GM12878 (cell line): ENCODE results near the gene C12orf56. TPM values are rescaled to one million over a fixed set of nuclear protein-coding genes. Genes with fewer than 3 reads are reported as not detected.
A peak's percentile ranks its signal among the peaks of the same experiment; 100 is the strongest.

Source experiments
- CBX3 ChIP-seq: fragments of 200-600 bp; sonication (generic); IDR thresholded peaks from 2 replicates; pipeline ENCODE4 v1.6.1; 2016; ENCODE audit warnings: low read depth, borderline replicate concordance
- CREM ChIP-seq: IDR thresholded peaks from 2 replicates; pipeline ENCODE4 v1.6.1; 2014; ENCODE audit warnings: antibody characterized with exemption, low read depth
- EZH2 ChIP-seq: IDR thresholded peaks from 2 replicates; pipeline ENCODE4 v1.6.1; 2012; ENCODE audit warnings: low read depth, mild to moderate bottlenecking, control low read depth, inconsistent platforms, low read length, borderline replicate concordance; ENCODE audit not compliant: control insufficient read depth
- HDAC2 ChIP-seq: fragments of 200-600 bp; sonication (generic); IDR thresholded peaks from 2 replicates; pipeline ENCODE4 v1.6.1; 2017
- KAT2A ChIP-seq: conservative IDR thresholded peaks from 2 replicates; pipeline ENCODE4 v1.6.1; 2011; ENCODE audit warnings: low read depth, low read length; ENCODE audit not compliant: control insufficient read depth
- LARP7 ChIP-seq: fragments of 450-650 bp; IDR thresholded peaks from 2 replicates; pipeline ENCODE4 v1.6.1; 2017; ENCODE audit warnings: mild to moderate bottlenecking
- MTA2 ChIP-seq: fragments of 450-650 bp; IDR thresholded peaks from 2 replicates; pipeline ENCODE4 v1.6.1; 2016; ENCODE audit warnings: low read depth, mild to moderate bottlenecking, moderate library complexity
- MYB ChIP-seq: fragments of 150-350 bp; IDR thresholded peaks from 2 replicates; pipeline ENCODE4 v1.6.1; 2014; ENCODE audit warnings: mild to moderate bottlenecking, low read depth, low read length, borderline replicate concordance
- NFYB ChIP-seq: IDR thresholded peaks from 2 replicates; pipeline ENCODE4 v1.6.1; 2011; ENCODE audit warnings: low read depth, mild to moderate bottlenecking, low read length, improper control_type of control experiment, moderate library complexity; ENCODE audit not compliant: insufficient read depth
- POLR2AphosphoS2 ChIP-seq: IDR thresholded peaks from 2 replicates; pipeline ENCODE4 v1.6.1; 2011; ENCODE audit warnings: low read depth, mild to moderate bottlenecking, low read length, improper control_type of control experiment, moderate library complexity
- POU2F2 ChIP-seq: IDR thresholded peaks from 3 replicates; pipeline ENCODE4 v1.6.1; 2011; ENCODE audit warnings: low read depth, mild to moderate bottlenecking, low read length, borderline replicate concordance
- RAD51 ChIP-seq: fragments of 450-650 bp; IDR thresholded peaks from 2 replicates; pipeline ENCODE4 v1.6.1; 2016; ENCODE audit warnings: moderate library complexity, mild to moderate bottlenecking, inconsistent platforms
- SIN3A ChIP-seq: IDR thresholded peaks from 2 replicates; pipeline ENCODE4 v1.6.1; 2012; ENCODE audit warnings: low read depth, low read length, improper control_type of control experiment
- SIX5 ChIP-seq: IDR thresholded peaks from 2 replicates; pipeline ENCODE4 v1.6.1; 2011; ENCODE audit warnings: mild to moderate bottlenecking, low read depth, low read length, moderate library complexity; ENCODE audit not compliant: severe bottlenecking
- SMARCA5 ChIP-seq: fragments of 450-650 bp; IDR thresholded peaks from 2 replicates; pipeline ENCODE4 v1.6.1; 2017; ENCODE audit warnings: mild to moderate bottlenecking
- SRF ChIP-seq, 2 experiments: IDR thresholded peaks; 2 replicates each; pipeline ENCODE4 v1.6.1; 2011; ENCODE audit warnings: low read depth in 2 of 2, low read length in 2 of 2, mild to moderate bottlenecking in 1 of 2, moderate library complexity in 1 of 2
- STAT1 ChIP-seq: fragments of 450-650 bp; conservative IDR thresholded peaks from 2 replicates; pipeline ENCODE4 v1.6.1; 2014; ENCODE audit warnings: antibody characterized with exemption, mild to moderate bottlenecking
- TCF12 ChIP-seq: IDR thresholded peaks from 2 replicates; pipeline ENCODE4 v1.6.1; 2011; ENCODE audit warnings: low read depth, mild to moderate bottlenecking, low read length
- YY1 ChIP-seq: IDR thresholded peaks from 2 replicates; pipeline ENCODE4 v1.6.1; 2011; ENCODE audit warnings: low read depth, mild to moderate bottlenecking, low read length
- ZZZ3 ChIP-seq: IDR thresholded peaks from 2 replicates; pipeline ENCODE4 v1.6.1; 2011; ENCODE audit warnings: low read depth; ENCODE audit not compliant: control insufficient read depth, insufficient read length
- polyA plus RNA-seq, 11 experiments: library from polyadenylated mRNA; depleted of rRNA in 4 of 11; unstranded in 6 of 11; stranded (reverse) in 5 of 11; fragments of >200 nt; fragmentation: Nextera tagmentation in 4 of 11; fragmentation: Illumina TruSeq in 1 of 11; extraction: Ambion mirVana in 4 of 11; extraction: Trizol in 1 of 11; gene quantifications; 1 replicate in 1 of 11; 2 replicates in 10 of 11; pipeline versions ENCODE4 v1.2.1 to v1.2.3, GENCODE V29; 2011 to 2016; ENCODE audit warnings: inconsistent platforms in 2 of 11, missing spikeins in 2 of 11, low read depth in 1 of 11
- total RNA-seq, 4 experiments: library from RNA; depleted of rRNA in 3 of 4; stranded (reverse); fragments of >200 nt in 3 of 4; fragmentation: Illumina TruSeq in 1 of 4; extraction: Trizol in 1 of 4; gene quantifications; 2 replicates each; pipeline versions ENCODE4 v1.2.1 to v1.2.3, GENCODE V29; 2013 to 2021
- TF ChIP-seq, protein P1 (sequence below), 3 experiments: IDR thresholded peaks in 2 of 3; conservative IDR thresholded peaks in 1 of 3; 2 replicates each; pipeline ENCODE4 v1.5.1; 2011; ENCODE audit warnings: low read depth in 3 of 3, low read length in 3 of 3, mild to moderate bottlenecking in 3 of 3, control low read depth in 2 of 3, moderate library complexity in 2 of 3, inconsistent platforms in 1 of 3, mixed read lengths in 1 of 3; ENCODE audit not compliant: control insufficient read depth in 2 of 3, insufficient read depth in 1 of 3; ENCODE audit errors: extremely low read depth in 1 of 3
- TF ChIP-seq, protein P2 (sequence below): fragments of 450-650 bp; IDR thresholded peaks from 2 replicates; pipeline ENCODE4 v1.6.1; 2014; ENCODE audit warnings: mild to moderate bottlenecking
- TF ChIP-seq, protein P3 (sequence below): fragments of 450-650 bp; formaldehyde crosslinking; IDR thresholded peaks from 2 replicates; pipeline ENCODE4 v1.4.0; 2022; ENCODE audit warnings: mild to moderate bottlenecking, moderate library complexity

Gene C12orf56
- total and polyA plus RNA-seq, 10 of the 15 experiments (the other 5 are each of a cell fraction or from before 2014, with no cell fraction given): not detected

DNA sequence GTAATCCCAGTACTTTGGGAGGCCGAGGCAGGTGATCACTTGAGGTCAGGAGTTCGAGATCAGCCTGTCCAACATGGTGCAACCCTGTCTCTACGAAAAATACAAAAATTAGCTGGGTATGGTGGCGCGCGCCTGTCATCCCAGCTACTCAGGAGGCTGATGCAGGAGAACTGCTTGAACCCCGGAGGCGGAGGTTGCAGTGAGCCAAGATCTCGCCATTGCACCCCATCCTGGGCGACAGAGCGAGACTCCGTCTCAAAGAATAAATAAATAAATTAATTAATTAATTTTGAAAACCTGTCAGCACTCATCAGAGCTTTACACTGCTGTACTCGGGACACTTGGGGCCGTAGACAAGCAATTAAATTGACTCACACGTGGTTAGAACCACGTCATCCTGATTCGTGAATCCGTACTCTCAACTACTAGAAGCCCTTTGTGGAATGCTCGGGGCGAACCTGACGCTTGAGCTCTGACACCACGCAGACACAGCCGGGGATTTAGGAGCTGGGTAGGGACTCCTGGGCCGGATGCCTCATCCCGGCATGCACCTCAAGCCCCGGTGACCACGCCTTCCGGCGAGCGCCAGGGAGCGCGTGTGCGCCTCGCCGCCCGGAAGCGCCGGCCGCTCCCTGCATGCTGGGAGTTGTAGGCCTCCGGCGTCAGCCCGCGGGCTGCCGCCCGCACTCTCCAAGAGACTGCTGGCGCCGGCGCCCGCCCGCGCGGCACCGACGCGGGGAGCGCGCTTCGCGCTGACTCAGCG is 13.3 kb upstream of the C12orf56 start, which contains the start of gene XPOT (continued):
- peak; percentile 29; the same call in 1 of the 2 replicates for TF ChIP-seq RAD51
- no peak for TF ChIP-seq NFYB
- no peak for TF ChIP-seq SIN3A
- TF ChIP-seq SRF (IDR thresholded peaks at IDR 0.05; ENCODE audit: low read depth in 2 of 2, low read length in 2 of 2): 0 out of 4 replicates have a peak, but pooled peaks of 1 of the 2 experiments have one; percentile 9
- TF ChIP-seq, protein P1, sequence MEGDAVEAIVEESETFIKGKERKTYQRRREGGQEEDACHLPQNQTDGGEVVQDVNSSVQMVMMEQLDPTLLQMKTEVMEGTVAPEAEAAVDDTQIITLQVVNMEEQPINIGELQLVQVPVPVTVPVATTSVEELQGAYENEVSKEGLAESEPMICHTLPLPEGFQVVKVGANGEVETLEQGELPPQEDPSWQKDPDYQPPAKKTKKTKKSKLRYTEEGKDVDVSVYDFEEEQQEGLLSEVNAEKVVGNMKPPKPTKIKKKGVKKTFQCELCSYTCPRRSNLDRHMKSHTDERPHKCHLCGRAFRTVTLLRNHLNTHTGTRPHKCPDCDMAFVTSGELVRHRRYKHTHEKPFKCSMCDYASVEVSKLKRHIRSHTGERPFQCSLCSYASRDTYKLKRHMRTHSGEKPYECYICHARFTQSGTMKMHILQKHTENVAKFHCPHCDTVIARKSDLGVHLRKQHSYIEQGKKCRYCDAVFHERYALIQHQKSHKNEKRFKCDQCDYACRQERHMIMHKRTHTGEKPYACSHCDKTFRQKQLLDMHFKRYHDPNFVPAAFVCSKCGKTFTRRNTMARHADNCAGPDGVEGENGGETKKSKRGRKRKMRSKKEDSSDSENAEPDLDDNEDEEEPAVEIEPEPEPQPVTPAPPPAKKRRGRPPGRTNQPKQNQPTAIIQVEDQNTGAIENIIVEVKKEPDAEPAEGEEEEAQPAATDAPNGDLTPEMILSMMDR (IDR thresholded peaks at IDR 0.05 in 2 of 3, conservative IDR thresholded peaks at IDR 0.05 in 1 of 3; ENCODE audit: control insufficient read depth in 2 of 3, extremely low read depth in 1 of 3, insufficient read depth in 1 of 3, low read depth in 3 of 3, low read length in 3 of 3): 0 out of 6 replicates have a peak, but pooled peaks of 1 of the 3 experiments have one; percentile 0
- TF ChIP-seq SIX5: peak; percentile 88
- TF ChIP-seq, protein P2, sequence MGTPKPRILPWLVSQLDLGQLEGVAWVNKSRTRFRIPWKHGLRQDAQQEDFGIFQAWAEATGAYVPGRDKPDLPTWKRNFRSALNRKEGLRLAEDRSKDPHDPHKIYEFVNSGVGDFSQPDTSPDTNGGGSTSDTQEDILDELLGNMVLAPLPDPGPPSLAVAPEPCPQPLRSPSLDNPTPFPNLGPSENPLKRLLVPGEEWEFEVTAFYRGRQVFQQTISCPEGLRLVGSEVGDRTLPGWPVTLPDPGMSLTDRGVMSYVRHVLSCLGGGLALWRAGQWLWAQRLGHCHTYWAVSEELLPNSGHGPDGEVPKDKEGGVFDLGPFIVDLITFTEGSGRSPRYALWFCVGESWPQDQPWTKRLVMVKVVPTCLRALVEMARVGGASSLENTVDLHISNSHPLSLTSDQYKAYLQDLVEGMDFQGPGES: no peak
- TF ChIP-seq EZH2: no peak
- no peak for TF ChIP-seq CBX3
- TF ChIP-seq MYB: no peak
- TF ChIP-seq TCF12: 0 out of 2 replicates have a peak, but pooled peaks have one; percentile 32
- TF ChIP-seq, protein P3, sequence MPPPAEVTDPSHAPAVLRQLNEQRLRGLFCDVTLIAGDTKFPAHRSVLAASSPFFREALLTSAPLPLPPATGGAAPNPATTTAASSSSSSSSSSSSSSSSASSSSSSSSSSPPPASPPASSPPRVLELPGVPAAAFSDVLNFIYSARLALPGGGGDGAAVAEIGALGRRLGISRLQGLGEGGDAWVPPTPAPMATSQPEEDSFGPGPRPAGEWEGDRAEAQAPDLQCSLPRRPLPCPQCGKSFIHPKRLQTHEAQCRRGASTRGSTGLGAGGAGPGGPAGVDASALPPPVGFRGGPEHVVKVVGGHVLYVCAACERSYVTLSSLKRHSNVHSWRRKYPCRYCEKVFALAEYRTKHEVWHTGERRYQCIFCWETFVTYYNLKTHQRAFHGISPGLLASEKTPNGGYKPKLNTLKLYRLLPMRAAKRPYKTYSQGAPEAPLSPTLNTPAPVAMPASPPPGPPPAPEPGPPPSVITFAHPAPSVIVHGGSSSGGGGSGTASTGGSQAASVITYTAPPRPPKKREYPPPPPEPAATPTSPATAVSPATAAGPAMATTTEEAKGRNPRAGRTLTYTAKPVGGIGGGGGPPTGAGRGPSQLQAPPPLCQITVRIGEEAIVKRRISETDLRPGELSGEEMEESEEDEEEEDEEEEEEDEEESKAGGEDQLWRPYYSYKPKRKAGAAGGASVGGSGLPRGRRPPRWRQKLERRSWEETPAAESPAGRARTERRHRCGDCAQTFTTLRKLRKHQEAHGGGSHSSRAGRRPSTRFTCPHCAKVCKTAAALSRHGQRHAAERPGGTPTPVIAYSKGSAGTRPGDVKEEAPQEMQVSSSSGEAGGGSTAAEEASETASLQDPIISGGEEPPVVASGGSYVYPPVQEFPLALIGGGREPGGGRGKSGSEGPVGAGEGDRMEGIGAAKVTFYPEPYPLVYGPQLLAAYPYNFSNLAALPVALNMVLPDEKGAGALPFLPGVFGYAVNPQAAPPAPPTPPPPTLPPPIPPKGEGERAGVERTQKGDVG (CRISPR knock-in tag): no peak
- TF ChIP-seq KAT2A: no peak
- no peak; the same call in 1 of the 2 replicates for TF ChIP-seq LARP7
- TF ChIP-seq POU2F2: peak; percentile 57; the same call in 2 of the 3 replicates
- TF ChIP-seq HDAC2: no peak
- no peak for TF ChIP-seq STAT1
- no peak for TF ChIP-seq ZZZ3
- peak; percentile 78 for TF ChIP-seq CREM
- TF ChIP-seq POLR2AphosphoS2: peak; percentile 93
- peak; percentile 62 for TF ChIP-seq YY1
- no peak for TF ChIP-seq SMARCA5
- no peak for TF ChIP-seq MTA2
